Aorta (tissue), 5 donors: Measurements from ENCODE around the gene ZMAT5. TPM values are rescaled to one million over a fixed set of nuclear protein-coding genes. Genes with fewer than 3 reads are reported as not detected.

ENCODE experiments used
- ATAC-seq: fragments of 200-7000 bp; cut with Tn5 transposase; one replicate; pipeline ENCODE4 v1.9.1; 2022; ENCODE audit warnings: moderate library complexity; ENCODE audit not compliant: low FRiP score
- DNase-seq, 2 donors: peaks; one replicate each; pipeline ENCODE4 v3.0.0-alpha.2; 2020
- H3K27ac ChIP-seq, 2 donors: one replicate each; pipeline ENCODE4 v1.5.1; 2013; ENCODE audit warnings: low read length in 2 of 2, mild to moderate bottlenecking in 2 of 2, moderate library complexity in 2 of 2, control low read depth in 1 of 2, inconsistent platforms in 1 of 2, low read depth in 1 of 2
- H3K27me3 ChIP-seq, 2 donors: one replicate each; pipeline ENCODE4 v1.6.1; 2013; ENCODE audit warnings: control low read depth in 1 of 2, low read length in 1 of 2, mild to moderate bottlenecking in 1 of 2, moderate library complexity in 1 of 2; ENCODE audit not compliant: insufficient read depth in 2 of 2, control insufficient read depth in 1 of 2
- H3K36me3 ChIP-seq, 2 donors: one replicate each; pipeline ENCODE4 v1.6.1; 2013; ENCODE audit warnings: control low read depth in 1 of 2, low read length in 1 of 2, mild to moderate bottlenecking in 1 of 2; ENCODE audit not compliant: insufficient read depth in 2 of 2, control insufficient read depth in 1 of 2
- H3K4me1 ChIP-seq, 2 donors: one replicate each; pipeline ENCODE4 v1.6.1; 2013; ENCODE audit warnings: low read length in 2 of 2, control low read depth in 1 of 2, mild to moderate bottlenecking in 1 of 2, moderate library complexity in 1 of 2; ENCODE audit not compliant: insufficient read depth in 2 of 2, control insufficient read depth in 1 of 2
- H3K4me3 ChIP-seq, 2 donors: one replicate each; pipeline ENCODE4 v1.5.1; 2013; ENCODE audit warnings: low read length in 2 of 2, control low read depth in 1 of 2, mild to moderate bottlenecking in 1 of 2
- H3K9me3 ChIP-seq: one replicate; pipeline ENCODE4 v1.6.1; 2013; ENCODE audit warnings: mild to moderate bottlenecking, low read length; ENCODE audit not compliant: control insufficient read depth
- WGBS, 2 donors: extraction: QIAGEN DNeasy Blood & Tissue Kit; methylation state at CpG; one replicate each; pipeline ENCODE4 v1.1.7; 2013; 5-methylcytosine and 5-hydroxymethylcytosine counted together
- intact Hi-C, 2 donors: fragments of 100-400 bp; cut with DNase I; formaldehyde crosslinking; loops; one replicate each; pipeline versions ENCODE4 v1.14.2 to v1.15.0; 2022
- polyA plus RNA-seq, 2 donors: library from polyadenylated mRNA; stranded (reverse); fragments of 200-250 nt; gene quantifications; one replicate each; pipeline ENCODE4 v1.2.3, GENCODE V29; 2013
- total RNA-seq, 2 donors: library from RNA; stranded (reverse); fragmentation: NEBNext Ultra II Directional; extraction: Animal tissue kit (Norgen Biotek cat#: 25700); gene quantifications; one replicate each; pipeline ENCODE4 v1.2.1, GENCODE V29; 2021
- donor health status: healthy with polysubstance abuse.
- donor health status: Bipolar disorder and iron deficiency.
- donor health status: DM: no; HTN: no; CAD: no.
- donor health status: DM: no; HTN: no; CAD: no.
- donor health status: DM: yes; HTN: yes; CAD: no.

The ZMAT5 gene
- total and polyA plus RNA-seq, 4 donors: 11.3 to 29.0 (median 19.2) TPM

DNA sequence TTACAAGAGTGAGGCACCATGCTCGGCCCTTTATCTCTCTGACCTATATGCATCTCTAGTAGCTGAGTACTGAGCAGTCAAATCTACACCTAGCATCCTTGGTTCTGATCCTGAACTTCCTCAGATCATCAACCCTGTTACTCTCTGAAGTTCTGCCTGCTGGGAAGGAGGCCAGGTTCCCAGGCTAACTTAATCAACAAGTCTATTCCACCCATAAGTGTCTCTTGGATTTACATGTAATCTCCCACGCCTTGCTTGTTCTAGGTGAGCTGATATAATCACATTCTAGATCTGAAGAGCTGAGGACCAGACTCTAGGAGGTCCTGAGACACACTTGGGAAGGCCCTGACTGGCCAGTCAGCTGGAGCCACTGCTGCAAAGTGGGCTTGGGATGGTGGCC, 24.9 kb downstream of the ZMAT5 start:
- H3K4me1 ChIP-seq: no peaks in the 10 kb centered on the region
- H3K36me3 ChIP-seq: peaks cover 0 to 1% of the 10 kb centered on the region in 2 donors
- WGBS, 2 donors: 92 to 96% methylated on average over 2 of the region's 2 CpGs
- no peaks in the 10 kb centered on the region for H3K27me3 ChIP-seq
- ATAC-seq: no peak
- H3K9me3 ChIP-seq: no peaks in the 10 kb centered on the region
- no peak overlapping the region for H3K27ac ChIP-seq
- no peak for DNase-seq
- H3K4me3 ChIP-seq: no peak overlapping the region
- intact Hi-C loops: no loop called here

DNA sequence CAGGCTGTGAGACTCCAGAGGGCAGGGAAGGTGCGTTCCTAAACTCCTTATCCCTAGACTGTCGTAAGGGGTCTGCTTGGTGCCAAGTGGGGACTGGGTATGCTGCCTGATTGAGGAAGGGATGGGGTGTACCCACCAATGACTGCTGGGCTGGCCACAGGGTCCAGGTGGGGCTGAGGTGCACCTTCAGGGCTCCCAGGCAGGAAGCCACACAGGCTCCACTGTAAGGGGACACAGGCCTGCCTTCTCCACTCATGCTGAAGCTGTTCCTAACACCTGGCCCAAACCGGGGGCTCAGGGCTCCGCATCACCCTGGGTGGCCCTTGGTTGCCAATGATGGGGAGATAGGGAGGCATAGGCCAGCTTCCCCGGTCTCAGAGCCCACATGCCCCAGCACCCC, 26.6 kb downstream of the ZMAT5 start:
- Histone ChIP-seq H3K36me3 (peaks cover 0 to 1% of the 10 kb centered on the region in 2 donors), H3K4me3 (no peak overlapping the region), H3K27me3 (no peaks in the 10 kb centered on the region), H3K27ac (no peak overlapping the region), H3K9me3 (no peaks in the 10 kb centered on the region), H3K4me1 (no peaks in the 10 kb centered on the region)
- ATAC-seq (peak; percentile 9), DNase-seq (no peak)
- intact Hi-C loops: no loop called here
- 94 to 96% methylated on average over 5 of the region's 5 CpGs for WGBS, 2 donors

DNA sequence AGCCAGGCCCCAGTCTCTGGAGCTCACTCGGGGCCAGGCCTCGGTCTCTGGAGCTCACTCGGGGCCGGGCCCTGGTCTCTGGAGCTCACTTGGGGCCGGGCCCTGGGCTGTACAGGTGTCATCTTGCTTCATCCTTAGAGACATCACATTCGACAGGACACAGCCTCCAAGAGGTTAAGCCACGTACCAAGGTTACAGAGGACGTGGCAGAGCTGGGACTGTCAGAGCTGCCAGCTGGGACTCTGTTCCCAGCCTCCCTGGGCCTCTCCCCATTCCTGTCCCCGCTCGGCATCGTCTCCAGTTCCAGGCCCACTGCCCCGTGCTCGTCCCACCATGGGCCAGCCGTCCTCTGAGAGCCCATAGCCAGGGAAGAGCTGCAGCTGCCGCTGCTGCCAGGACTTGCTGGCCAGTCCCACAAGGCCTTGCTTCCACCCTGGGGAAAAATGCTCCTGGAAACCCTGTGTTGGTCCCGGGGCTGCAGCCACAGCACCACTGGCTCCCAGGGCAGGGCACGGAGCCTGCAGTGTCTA, 27.4 kb downstream of the ZMAT5 start:
- no peaks in the 10 kb centered on the region for H3K27me3 ChIP-seq
- intact Hi-C loops: no loop called here
- H3K4me3 ChIP-seq: no peak overlapping the region
- H3K4me1 ChIP-seq: no peaks in the 10 kb centered on the region
- no peak overlapping the region for H3K27ac ChIP-seq
- ATAC-seq (no peak), DNase-seq (no peak)
- 90 to 93% methylated on average over 17 of the region's 17 CpGs for WGBS, 2 donors
- peaks cover 0 to 1% of the 10 kb centered on the region in 2 donors for H3K36me3 ChIP-seq
- H3K9me3 ChIP-seq: no peaks in the 10 kb centered on the region

GRCh38 chr22:29738118-29738815, 28.5 kb downstream of the ZMAT5 start:
- no peaks in the 10 kb centered on the region for H3K4me1 ChIP-seq
- no peak overlapping the region for H3K27ac ChIP-seq
- ATAC-seq (no peak), DNase-seq (no peak)
- no peaks in the 10 kb centered on the region for H3K27me3 ChIP-seq
- intact Hi-C loops: no loop called here
- H3K4me3 ChIP-seq: no peak overlapping the region
- whole genome bisulfite sequencing, 2 donors: 78 to 82% methylated on average over 15 of the region's 15 CpGs
- no peaks in the 10 kb centered on the region for H3K9me3 ChIP-seq
- H3K36me3 ChIP-seq: peaks cover 0 to 1% of the 10 kb centered on the region in 2 donors

DNA sequence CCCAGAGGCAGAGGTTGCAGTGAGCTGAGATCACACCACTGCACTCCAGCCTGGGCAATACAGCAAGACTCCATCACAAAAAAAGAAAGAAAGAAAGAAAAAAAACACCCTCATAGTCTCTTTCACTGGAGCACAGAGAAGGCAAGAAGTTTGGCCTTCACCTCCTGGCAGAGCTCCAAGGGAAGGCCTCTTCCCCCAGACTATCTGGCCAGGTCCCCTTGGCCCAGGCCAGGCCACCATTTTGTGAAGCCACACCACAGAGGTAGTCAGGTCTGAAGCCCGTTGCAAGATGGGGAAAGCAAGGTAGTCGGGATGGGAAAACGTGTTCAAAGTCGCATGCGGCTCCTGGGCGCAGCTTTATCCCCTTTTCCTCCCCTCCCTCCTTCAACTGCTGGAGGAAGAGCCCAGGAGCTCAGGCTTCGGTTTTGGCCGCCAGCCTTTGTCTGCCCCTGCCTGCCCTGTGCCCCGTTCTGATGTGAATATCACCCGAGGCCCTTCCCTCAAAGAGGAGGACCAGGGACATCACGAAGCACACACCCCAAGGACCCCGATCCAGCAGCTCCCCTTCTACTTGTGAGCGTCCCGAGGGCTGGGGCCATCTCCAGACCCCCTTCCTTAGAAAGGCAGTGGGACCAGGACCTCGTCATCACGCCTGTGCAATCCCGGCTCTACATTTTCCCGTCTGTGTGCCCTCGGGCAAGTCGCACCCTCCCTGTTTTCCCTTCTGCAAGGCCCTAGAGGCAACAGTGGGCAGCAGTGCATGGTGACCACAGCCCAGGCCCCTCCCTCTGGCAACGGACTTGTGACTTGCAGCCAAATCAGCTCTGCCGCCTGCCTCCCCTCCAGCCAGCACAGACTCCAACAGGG, 29.3 kb downstream of the ZMAT5 start:
- H3K27me3 ChIP-seq: no peaks in the 10 kb centered on the region
- H3K4me3 ChIP-seq: no peak overlapping the region
- peak; percentile 20 for ATAC-seq
- H3K9me3 ChIP-seq: no peaks in the 10 kb centered on the region
- H3K36me3 ChIP-seq: peaks cover 0 to 1% of the 10 kb centered on the region in 2 donors
- H3K27ac ChIP-seq: no peak overlapping the region
- intact Hi-C loops: no loop called here
- no peak for DNase-seq
- H3K4me1 ChIP-seq: no peaks in the 10 kb centered on the region
- 78 to 82% methylated on average over 22 of the region's 22 CpGs for WGBS, 2 donors

DNA sequence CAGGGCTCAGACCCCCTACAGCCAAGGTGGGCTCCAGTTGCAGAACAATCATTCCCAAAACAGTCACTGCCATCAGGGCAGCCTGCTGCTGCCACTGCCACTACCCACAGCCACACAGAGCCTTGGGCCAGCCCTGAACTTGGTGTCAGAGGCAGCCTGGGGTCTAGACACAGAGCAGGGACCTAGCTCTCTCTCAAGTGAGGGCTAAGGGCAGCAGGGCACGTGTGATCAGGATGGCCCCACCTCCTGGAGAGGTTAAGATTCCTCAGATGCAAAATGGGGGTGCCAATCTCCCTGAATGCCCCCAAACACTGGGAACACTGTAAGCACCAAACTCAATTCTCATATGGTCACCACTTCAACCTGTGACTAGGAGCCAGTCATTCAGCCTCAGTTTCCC, 31.4 kb downstream of the ZMAT5 start:
- Histone ChIP-seq H3K4me1 (no peaks in the 10 kb centered on the region), H3K27me3 (no peaks in the 10 kb centered on the region), H3K27ac (no peak overlapping the region), H3K9me3 (no peaks in the 10 kb centered on the region), H3K36me3 (no peaks in the 10 kb centered on the region), H3K4me3 (no peak overlapping the region)
- ATAC-seq (no peak), DNase-seq (no peak)
- WGBS, 2 donors: 53 to 60% methylated on average over 1 of the region's 1 CpG
- intact Hi-C loops: no loop called here

DNA sequence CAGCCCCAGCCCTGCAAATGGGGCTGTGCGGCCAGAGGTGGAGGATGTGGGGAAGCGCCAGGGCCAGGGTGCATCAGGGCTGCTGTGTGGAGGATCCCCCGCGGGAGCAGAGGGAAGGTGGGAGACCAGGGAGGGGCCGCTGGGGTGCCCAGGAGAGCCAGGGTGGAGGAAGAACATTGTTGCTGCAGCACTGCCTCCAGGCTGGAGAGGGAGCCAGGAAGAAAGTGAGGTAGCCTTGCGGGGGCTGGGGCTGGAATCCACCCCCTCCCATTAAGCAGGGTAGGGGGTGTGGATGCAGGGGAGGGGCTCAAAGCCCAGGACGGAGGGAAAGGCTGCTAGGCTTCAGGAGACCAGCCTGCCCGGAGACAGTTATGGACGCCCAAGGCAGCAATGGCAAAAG, 32.0 kb downstream of the ZMAT5 start:
- Histone ChIP-seq H3K4me1 (no peaks in the 10 kb centered on the region), H3K9me3 (no peaks in the 10 kb centered on the region), H3K4me3 (no peak overlapping the region), H3K27ac (no peak overlapping the region), H3K27me3 (no peaks in the 10 kb centered on the region), H3K36me3 (no peaks in the 10 kb centered on the region)
- WGBS, 2 donors: 71 to 75% methylated on average over 9 of the region's 9 CpGs
- DNase-seq: no peak
- ATAC-seq: no peak
- intact Hi-C loops: no loop called here

GRCh38 chr22:29734406-29734805, 32.4 kb downstream of the ZMAT5 start:
- intact Hi-C loops: no loop called here
- Histone ChIP-seq H3K9me3 (no peaks in the 10 kb centered on the region), H3K4me3 (no peak overlapping the region), H3K4me1 (no peaks in the 10 kb centered on the region), H3K27ac (no peak overlapping the region), H3K27me3 (no peaks in the 10 kb centered on the region), H3K36me3 (no peaks in the 10 kb centered on the region)
- no peak for ATAC-seq
- no peak for DNase-seq
- 93% methylated on average over 8 of the region's 8 CpGs for WGBS, 2 donors
